Spleen (tissue), 7 donors: ENCODE results near the gene TRAPPC12.

Source experiments
- CTCF ChIP-seq, 11 experiments: fragments of 200-600 bp in 7 of 11; fragments of 450-650 bp in 4 of 11; sonication (generic) in 4 of 11; IDR thresholded peaks in 8 of 11; conservative IDR thresholded peaks in 3 of 11; 1 replicate in 7 of 11; 2 replicates in 4 of 11; pipeline versions ENCODE4 v1.4.0 to v1.8.0; 2016 to 2021; ENCODE audit warnings: antibody characterized with exemption in 11 of 11, inconsistent platforms in 4 of 11, mild to moderate bottlenecking in 1 of 11
- POLR2A ChIP-seq, 3 donors: fragments of 450-650 bp; IDR thresholded peaks; one replicate each; pipeline ENCODE4 v1.5.1; 2017; ENCODE audit warnings: antibody characterized with exemption in 3 of 3, mild to moderate bottlenecking in 1 of 3
- POLR2AphosphoS5 ChIP-seq, 3 donors: sonication (generic); formaldehyde crosslinking; IDR thresholded peaks; one replicate each; pipeline ENCODE4 v1.5.1; 2017; ENCODE audit warnings: antibody characterized with exemption in 3 of 3
- donor health status: DM: no; HTN: no; CAD: no; lungs with moderate emphysema.
- donor health status: DM: no; HTN: no; CAD: no.
- donor health status: DM: no; HTN: no; CAD: no.

GRCh38 chr2:3445891-3446290 is 66.4 kb downstream of the TRAPPC12 start:
- TF ChIP-seq CTCF (IDR thresholded peaks at IDR 0.05 in 8 of 11, conservative IDR thresholded peaks at IDR 0.05 in 3 of 11): no peak
- TF ChIP-seq POLR2A (IDR thresholded peaks at IDR 0.05): no peak
- no peak for TF ChIP-seq POLR2AphosphoS5 (IDR thresholded peaks at IDR 0.05)
